WTC11 (cell line): ENCODE results near the gene ZNF324B.

Source experiments
- ATF3 ChIP-seq: sonication (generic); formaldehyde crosslinking; conservative IDR thresholded peaks from 2 replicates; pipeline ENCODE4 v1.8.1; 2022; ENCODE audit warnings: mild to moderate bottlenecking, missing genetic modification reagents
- CBFB ChIP-seq: sonication (generic); formaldehyde crosslinking; IDR thresholded peaks from 2 replicates; pipeline ENCODE4 v1.8.1; 2022; ENCODE audit warnings: mild to moderate bottlenecking, low read depth, missing genetic modification reagents
- CTCF ChIP-seq: fragments of 200-600 bp; IDR thresholded peaks from 2 replicates; pipeline ENCODE4 v1.8.0; 2022; ENCODE audit warnings: antibody characterized with exemption
- ESRRA ChIP-seq: sonication (generic); formaldehyde crosslinking; IDR thresholded peaks from 2 replicates; pipeline ENCODE4 v1.8.1; 2022; ENCODE audit warnings: mild to moderate bottlenecking, missing genetic modification reagents, borderline replicate concordance
- IRF2 ChIP-seq: sonication (generic); formaldehyde crosslinking; IDR thresholded peaks from 2 replicates; pipeline ENCODE4 v1.8.0; 2022; ENCODE audit warnings: low read depth, missing genetic modification reagents, borderline replicate concordance
- JUN ChIP-seq: sonication (generic); formaldehyde crosslinking; IDR thresholded peaks from 2 replicates; pipeline ENCODE4 v1.8.0; 2023; ENCODE audit warnings: mild to moderate bottlenecking, missing genetic modification reagents
- MYBL2 ChIP-seq: sonication (generic); formaldehyde crosslinking; IDR thresholded peaks from 2 replicates; pipeline ENCODE4 v1.8.1; 2023; ENCODE audit warnings: mild to moderate bottlenecking, moderate library complexity, missing genetic modification reagents
- SMAD4 ChIP-seq: sonication (generic); formaldehyde crosslinking; IDR thresholded peaks from 2 replicates; pipeline ENCODE4 v1.8.0; 2022; ENCODE audit warnings: mild to moderate bottlenecking, missing genetic modification reagents
- SP1 ChIP-seq: sonication (generic); formaldehyde crosslinking; conservative IDR thresholded peaks from 2 replicates; pipeline ENCODE4 v1.8.1; 2022; ENCODE audit warnings: missing genetic modification reagents
- TCF7 ChIP-seq: sonication (generic); formaldehyde crosslinking; IDR thresholded peaks from 2 replicates; pipeline ENCODE4 v1.8.0; 2022; ENCODE audit warnings: mild to moderate bottlenecking, low read depth, missing genetic modification reagents, moderate library complexity
- ZNF232 ChIP-seq: sonication (generic); formaldehyde crosslinking; IDR thresholded peaks from 2 replicates; pipeline ENCODE4 v1.8.0; 2022; ENCODE audit warnings: mild to moderate bottlenecking, missing genetic modification reagents

- TF ChIP-seq MYBL2 (CRISPR knock-in tag): no peak
- TF ChIP-seq ESRRA: no peak
- TF ChIP-seq IRF2 (CRISPR knock-in tag): no peak
- TF ChIP-seq ZNF232 (CRISPR knock-in tag): no peak
- no peak for TF ChIP-seq CBFB (CRISPR knock-in tag)
- no peak for TF ChIP-seq ATF3
- no peak for TF ChIP-seq CTCF
- TF ChIP-seq SMAD4 (CRISPR knock-in tag): no peak
- no peak for TF ChIP-seq SP1 (CRISPR knock-in tag)
- no peak for TF ChIP-seq TCF7 (CRISPR knock-in tag)
- no peak for TF ChIP-seq JUN
These were observed 23.7 kb downstream of the ZNF324B start for GRCh38 chr19:58474997-58475713.
